GM19438 (cell line): Measurements from ENCODE around the gene KCNH1.

ENCODE experiments used
- ATAC-seq: cut with Tn5 transposase; IDR thresholded peaks from one replicate; pipeline ENCODE4 v1.9.1; 2021; ENCODE audit warnings: low read depth; ENCODE audit not compliant: unreplicated experiment

KCNH1 gene

DNA sequence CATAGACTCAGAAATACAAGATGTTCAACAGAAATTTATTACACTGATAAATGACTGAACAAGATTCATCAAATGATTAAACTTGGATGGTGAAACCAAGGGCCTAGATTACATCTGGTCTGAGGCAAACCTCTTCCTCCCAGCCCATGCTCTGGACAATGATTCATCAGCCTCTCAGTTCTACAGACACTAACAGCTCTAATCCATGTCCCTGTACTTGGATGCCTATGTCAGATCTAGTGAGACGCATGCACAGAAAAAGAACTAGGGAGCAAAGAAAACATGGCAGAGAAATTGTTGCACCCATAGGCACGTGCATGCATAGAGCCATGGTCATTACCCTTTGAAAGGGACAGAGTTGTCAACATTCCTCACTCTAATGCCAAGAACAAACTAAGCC lies 250.1 kb downstream of the KCNH1 start:
- no peak for ATAC-seq

DNA sequence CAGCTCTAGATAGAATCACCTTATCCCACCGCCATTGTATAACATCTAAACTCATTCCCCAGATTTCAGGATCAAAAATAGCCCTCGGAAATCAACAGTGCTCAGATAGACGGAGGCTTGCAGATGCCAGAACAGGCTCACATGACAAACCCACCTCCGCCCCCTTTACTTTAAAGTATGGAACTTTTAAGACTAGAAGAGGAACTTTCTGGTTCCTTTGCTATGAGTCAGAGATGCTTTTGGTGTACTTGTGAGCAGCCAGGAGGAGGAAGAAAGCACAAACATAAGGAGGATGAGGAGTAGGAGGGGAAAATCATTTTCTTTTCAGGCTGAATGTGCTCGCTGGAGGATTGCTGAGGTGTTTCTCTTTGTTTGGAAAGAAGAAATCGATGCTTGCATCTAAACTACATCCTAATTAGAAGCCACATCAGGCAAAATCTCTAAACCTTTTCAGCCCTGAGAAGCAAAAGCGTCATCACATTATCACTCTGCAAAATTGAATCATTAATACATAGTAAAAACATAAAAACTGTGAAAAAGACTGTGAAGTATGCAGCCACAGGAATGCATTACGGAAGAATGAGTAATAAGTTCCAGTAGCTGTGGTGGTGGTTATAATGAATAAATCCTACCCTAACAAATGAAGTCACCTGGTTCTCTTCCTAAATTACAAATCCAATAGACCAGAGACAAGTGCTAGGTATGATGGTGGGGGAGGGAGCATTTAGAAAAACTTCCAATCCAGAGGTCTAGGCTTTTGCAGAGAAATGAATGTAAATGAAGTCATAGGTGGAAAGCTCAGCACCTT lies 251.3 kb downstream of the KCNH1 start:
- no peak for ATAC-seq

- ATAC-seq: no peak
Measured at GRCh38 chr1:210878564-210878963, 255.4 kb downstream of the KCNH1 start.

GRCh38 chr1:210876275-210876674 lies 257.7 kb downstream of the KCNH1 start:
- ATAC-seq: no peak

DNA sequence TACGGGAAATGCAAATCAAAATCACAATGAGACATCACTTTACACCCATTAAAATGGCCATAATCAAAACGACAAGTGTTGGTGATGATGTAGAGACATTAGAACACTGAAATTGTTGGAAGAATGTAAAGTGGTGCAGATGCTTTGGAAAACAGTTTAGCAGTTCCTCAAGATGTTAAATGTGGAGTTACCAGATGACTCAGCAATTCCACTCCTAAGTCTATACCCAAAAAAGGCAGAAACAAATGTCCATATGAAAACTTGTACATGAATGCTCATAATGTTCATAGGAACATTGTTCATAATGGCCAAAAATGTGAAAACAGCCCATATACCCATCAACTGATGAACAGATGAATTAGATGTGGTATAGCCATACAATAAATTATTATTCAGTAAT lies 267.4 kb downstream of the KCNH1 start:
- no peak for ATAC-seq

GRCh38 chr1:210857705-210858104 lies 276.2 kb downstream of the KCNH1 start:
- no peak for ATAC-seq

GRCh38 chr1:210857146-210857663 lies 276.7 kb downstream of the KCNH1 start:
- no peak for ATAC-seq

DNA sequence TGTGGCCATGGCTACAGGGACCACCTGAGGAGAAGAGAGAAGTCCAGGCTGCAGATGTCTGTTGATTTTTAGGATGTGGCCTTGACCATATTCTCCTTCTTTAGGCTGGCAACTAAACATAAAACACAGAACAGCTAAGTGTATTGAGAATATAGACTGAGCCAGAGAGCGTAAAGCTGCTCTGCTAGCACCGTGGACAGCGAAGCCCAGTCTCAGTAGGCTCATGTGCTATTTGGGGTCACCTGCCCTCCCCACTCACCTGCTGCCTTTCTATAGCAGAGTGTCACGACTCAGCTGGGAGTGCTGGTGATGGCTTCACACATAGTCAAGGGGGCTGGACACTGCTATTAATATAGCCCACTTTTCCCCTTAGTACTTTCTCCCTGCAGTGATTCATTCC lies 278.5 kb downstream of the KCNH1 start:
- ATAC-seq: no peak

- ATAC-seq: no peak
Measured at GRCh38 chr1:210853276-210853675, 280.7 kb downstream of the KCNH1 start.

GRCh38 chr1:210850556-210850955 lies 283.4 kb downstream of the KCNH1 start:
- no peak for ATAC-seq

- ATAC-seq: no peak
Measured at GRCh38 chr1:210848474-210848873, 285.5 kb downstream of the KCNH1 start.

DNA sequence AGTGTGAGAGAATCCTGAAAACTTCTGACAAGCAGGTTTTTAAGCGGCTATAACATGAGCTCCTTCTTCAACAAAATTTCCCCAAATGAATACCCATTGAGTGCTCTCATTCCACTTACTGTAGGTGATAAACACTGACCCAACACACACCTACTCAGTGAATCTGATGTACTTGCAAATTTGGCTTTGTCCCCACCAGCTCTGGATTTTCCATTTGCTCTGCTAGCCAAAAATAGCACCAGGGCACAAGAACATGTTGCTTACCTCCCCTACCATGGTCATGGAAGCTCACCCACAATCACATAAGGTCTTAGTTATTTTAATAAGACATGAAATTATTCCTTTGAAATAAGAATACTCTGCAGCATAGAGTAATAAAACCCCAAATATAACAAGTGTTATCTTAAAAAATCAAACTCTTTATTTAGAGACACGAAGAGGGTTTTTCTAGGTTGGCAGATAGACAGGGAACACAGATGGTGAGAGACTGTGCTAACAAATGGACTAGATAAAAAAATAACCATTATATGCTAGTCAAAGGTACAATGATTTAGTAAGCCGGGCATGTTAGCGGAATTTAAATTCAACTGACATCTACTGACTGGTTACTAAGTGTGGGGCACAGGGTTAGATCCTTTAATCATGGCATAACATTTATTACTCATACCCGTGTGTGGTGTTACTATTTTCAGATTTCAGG lies 291.9 kb downstream of the KCNH1 start:
- no peak for ATAC-seq

DNA sequence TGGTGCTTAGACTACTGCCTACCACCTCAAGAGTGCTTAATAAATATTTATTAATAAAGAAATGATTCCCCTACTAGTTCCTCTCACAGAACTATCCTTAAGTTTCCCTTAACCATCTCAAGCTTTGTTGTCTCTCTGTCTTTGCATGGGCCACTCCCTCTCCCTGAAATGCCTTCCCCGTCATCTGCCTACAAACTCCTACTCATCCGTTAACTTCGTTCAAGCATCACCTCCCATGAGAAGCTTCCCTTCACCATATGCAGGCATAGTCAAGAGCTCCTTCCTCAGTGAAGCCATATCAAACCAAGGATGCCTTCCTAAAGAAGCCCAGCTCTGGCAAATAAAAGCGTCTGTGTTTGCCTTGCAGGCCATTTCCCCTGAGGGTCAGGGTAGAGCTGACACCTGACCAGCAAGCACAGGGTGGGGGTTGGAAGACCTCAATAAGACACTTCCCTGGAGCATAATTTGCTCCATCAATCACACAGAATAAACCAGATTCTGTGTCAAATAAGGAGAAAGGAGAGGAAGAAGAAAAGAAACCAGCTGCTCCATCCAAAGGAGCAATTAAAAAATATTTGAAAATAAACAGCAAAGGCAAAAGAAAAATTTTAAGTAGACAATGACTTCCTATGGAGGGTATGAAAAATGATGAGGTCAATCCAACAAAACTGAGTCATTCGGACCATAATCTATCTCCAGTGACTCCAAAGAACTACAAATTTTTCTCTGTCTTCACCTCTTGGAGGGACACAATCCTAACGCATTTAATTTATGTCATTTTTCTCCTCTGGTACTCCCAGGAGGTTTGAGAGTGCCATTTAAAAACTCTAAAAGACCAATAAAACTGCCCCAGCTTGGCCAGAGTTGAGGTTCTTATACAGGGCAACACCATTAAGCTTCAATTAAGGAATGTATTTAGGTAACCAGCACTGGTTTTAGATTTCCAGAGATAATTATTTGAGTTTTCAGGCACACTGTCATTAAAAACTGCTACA lies 303.6 kb downstream of the KCNH1 start:
- ATAC-seq: no peak

DNA sequence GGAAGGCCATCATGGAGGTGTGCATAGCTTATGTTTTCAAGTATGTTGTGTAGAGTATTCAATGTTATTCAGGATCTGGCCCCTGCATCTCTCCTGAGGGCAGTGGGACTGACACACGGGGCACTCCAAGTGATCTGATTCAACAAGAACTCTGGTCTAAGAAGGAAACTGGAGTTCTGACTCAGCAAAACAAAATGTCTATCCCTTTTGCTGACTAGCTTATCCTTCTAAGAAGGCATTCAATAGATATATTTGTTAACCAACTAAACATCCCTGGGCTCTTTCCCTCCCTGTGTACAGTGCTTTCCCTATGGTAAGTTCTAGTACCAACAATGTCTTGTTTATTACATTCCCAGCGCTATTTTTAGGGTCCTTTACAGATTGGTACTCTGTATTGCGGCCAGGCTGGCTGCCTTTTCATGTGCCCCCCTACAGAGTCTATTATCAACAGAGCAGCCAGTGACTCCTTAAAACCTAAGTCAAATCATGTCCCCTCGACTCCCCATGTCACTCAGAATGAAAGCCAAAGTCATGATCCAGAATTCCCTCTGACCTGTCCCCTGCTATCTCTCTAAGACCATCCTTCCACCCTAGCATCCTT lies 304.9 kb downstream of the KCNH1 start:
- ATAC-seq: no peak

GRCh38 chr1:210827481-210827880 lies 306.5 kb downstream of the KCNH1 start:
- no peak for ATAC-seq

- ATAC-seq: no peak
Measured at GRCh38 chr1:210826686-210827085, 307.3 kb downstream of the KCNH1 start.

DNA sequence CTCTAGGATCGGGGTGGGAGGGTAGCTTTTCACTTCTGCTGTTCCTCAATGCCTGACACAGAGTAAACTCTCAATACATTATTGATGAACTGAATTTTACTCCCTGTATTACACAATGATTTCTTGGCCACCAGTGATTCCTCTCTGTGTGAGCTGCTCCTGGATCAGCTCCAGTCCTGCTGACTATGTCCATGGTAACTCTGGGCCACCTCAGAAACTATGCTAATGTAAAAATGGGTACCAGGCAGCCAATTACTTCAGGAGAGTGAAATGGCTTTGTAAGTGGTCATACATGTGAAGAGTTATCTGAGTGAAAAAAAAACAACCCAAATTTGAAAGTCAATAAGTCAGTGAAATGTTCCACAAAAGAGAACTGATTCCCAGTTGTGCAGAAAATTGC lies 311.0 kb downstream of the KCNH1 start:
- no peak for ATAC-seq

DNA sequence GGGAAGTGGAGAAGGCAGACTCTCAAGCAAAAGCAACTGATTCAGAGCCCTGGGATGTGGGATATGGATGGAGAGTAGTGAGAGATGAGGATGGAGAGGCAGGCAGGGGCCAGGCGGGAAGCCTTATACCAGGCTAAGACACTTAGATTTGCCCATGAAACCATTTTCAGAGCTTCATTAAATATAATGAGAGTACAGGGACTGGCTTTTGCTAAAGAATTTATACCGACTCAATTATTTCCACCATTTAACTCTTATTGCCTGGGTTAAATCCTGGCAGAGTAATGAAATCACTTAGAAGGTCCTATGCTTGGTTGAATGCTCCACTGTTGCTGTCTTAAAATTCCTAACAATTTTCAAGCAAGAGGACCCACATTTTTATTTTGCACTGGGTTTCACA lies 311.7 kb downstream of the KCNH1 start:
- ATAC-seq: no peak

DNA sequence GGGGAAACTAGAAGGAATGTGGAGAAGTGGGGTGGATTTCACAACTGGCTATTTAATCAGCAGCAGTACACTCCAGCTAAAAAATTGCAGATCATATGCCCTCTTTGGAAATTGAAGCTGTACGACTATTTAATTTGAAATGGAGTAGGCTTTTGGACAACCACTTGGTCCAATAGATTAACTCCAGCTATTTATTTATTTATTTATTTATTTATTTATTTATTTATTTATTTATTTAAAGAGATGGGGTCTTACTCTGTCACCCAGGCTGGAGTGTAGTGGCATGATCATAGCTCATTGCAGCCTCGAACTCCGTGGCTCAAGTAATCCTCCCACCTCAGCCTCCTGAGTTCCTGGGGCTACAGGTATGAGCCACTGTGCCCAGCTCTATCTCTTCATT lies 312.3 kb downstream of the KCNH1 start:
- ATAC-seq: no peak

GRCh38 chr1:210819266-210819665 lies 314.7 kb downstream of the KCNH1 start:
- no peak for ATAC-seq
